ENCODE measurements around the gene ATAD1. TPM values are rescaled to one million over a fixed set of nuclear protein-coding genes. Genes with fewer than 3 reads are reported as not detected.
A peak's percentile ranks its signal among the peaks of the same experiment; 100 is the strongest.

The ATAD1 gene
- total and polyA plus RNA-seq, 10 of the 15 experiments (the other 5 are each of a cell fraction or from before 2014, with no cell fraction given), result 24.7 to 59.3 (median 41.1) TPM

- Histone ChIP-seq H3K4me2 (ENCODE audit: control insufficient read depth, insufficient read depth) (peak overlapping the region; percentile 53), H3K36me3 (ENCODE audit: control insufficient read depth in 2 of 2, insufficient read depth in 2 of 2, low read length in 1 of 2) (peaks cover 1 to 12% of the 10 kb centered on the region in 2 experiments), H3K9me3 (replicated peaks; ENCODE audit: control insufficient read depth, insufficient read depth, low read length) (no peaks in the 10 kb centered on the region; the same call in 2 of the 3 replicates), H2AFZ (ENCODE audit: control insufficient read depth, low read depth, low read length) (no peak overlapping the region), H3K4me3 (no peak overlapping the region), H3K27ac (ENCODE audit: control insufficient read depth, insufficient read depth) (peak overlapping the region; percentile 7), H4K20me1 (ENCODE audit: control insufficient read depth, insufficient read depth) (no peaks in the 10 kb centered on the region), H3K4me1 (ENCODE audit: control insufficient read depth, insufficient read depth, low read length) (peaks cover 18% of the 10 kb centered on the region), H3K79me2 (ENCODE audit: control insufficient read depth, insufficient read depth, low read length) (peaks cover 52% of the 10 kb centered on the region), H3K9ac (ENCODE audit: control insufficient read depth, insufficient read depth, low read length) (no peak overlapping the region), H3K27me3 (replicated peaks in 1 of 2; ENCODE audit: control insufficient read depth in 2 of 2, insufficient read depth in 2 of 2, low read length in 1 of 2) (no peaks in the 10 kb centered on the region)
- RAD21 ChIA-PET (ENCODE audit: unreplicated experiment), result interaction anchor here (0.9 to 4.1 kb wide), 3 partner anchors 20 to 789 kb away, joined by 3 to 25 read pairs (median 13); partner anchors contain the start of genes ATAD1 and RNLS
- CTCF ChIA-PET, result interaction anchor here (0.6 to 2.7 kb wide), 4 partner anchors 14 to 831 kb away, joined by 3 to 10 read pairs (median 4); partner anchors contain the start of gene ATAD1
- SMC1A ChIA-PET (ENCODE audit: uncharacterized antibody, unreplicated experiment), result interaction anchor here (1.1 to 3.2 kb wide), 6 partner anchors 11 to 24 kb away, joined by 4 to 14 read pairs (median 6); partner anchors contain the start of gene ATAD1
- DNase-seq (ENCODE audit: low read depth, low spot score) (peak; percentile 48), FAIRE-seq (no peak), ATAC-seq (peak; percentile 63)
- intact Hi-C loops (cut with micrococcal nuclease; ENCODE audit: unreplicated experiment), result no loop called here
- in situ Hi-C loops (cut with MboI), result no loop called here
- WGBS (ENCODE audit: insufficient coverage, insufficient replicate concordance, low lambda C conversion rate, missing lambda C conversion rate), result 0% methylated on average over 3 of the region's 3 CpGs
- BruUV-seq (replicated peaks), result no TSS peak
- POLR2A ChIA-PET, result no interaction called here
- TF ChIP-seq NR2C2 (IDR thresholded peaks at IDR 0.05; ENCODE audit: borderline replicate concordance, control insufficient read depth, insufficient read length, low read depth), result no peak
- peak; percentile 95 for TF ChIP-seq MEF2B (IDR thresholded peaks at IDR 0.05; ENCODE audit: partially characterized antibody, poor library complexity, severe bottlenecking)
- TF ChIP-seq MEF2A (IDR thresholded peaks at IDR 0.05; ENCODE audit: insufficient read depth, low read depth, low read length), result peak; percentile 87
- peak; percentile 77 for TF ChIP-seq IKZF1 (conservative IDR thresholded peaks at IDR 0.05)
- TF ChIP-seq NFIC (IDR thresholded peaks at IDR 0.05; ENCODE audit: low read depth, low read length), result peak; percentile 81
- no peak for TF ChIP-seq ZNF592 (IDR thresholded peaks at IDR 0.05)
- TF ChIP-seq MTA2 (IDR thresholded peaks at IDR 0.05; ENCODE audit: low read depth), result 0 out of 2 replicates have a peak, but pooled peaks have one; percentile 26
- peak; percentile 73 for TF ChIP-seq EED (IDR thresholded peaks at IDR 0.05; ENCODE audit: low read depth)
- TF ChIP-seq, protein P1, sequence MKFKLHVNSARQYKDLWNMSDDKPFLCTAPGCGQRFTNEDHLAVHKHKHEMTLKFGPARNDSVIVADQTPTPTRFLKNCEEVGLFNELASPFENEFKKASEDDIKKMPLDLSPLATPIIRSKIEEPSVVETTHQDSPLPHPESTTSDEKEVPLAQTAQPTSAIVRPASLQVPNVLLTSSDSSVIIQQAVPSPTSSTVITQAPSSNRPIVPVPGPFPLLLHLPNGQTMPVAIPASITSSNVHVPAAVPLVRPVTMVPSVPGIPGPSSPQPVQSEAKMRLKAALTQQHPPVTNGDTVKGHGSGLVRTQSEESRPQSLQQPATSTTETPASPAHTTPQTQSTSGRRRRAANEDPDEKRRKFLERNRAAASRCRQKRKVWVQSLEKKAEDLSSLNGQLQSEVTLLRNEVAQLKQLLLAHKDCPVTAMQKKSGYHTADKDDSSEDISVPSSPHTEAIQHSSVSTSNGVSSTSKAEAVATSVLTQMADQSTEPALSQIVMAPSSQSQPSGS (IDR thresholded peaks at IDR 0.05; ENCODE audit: low read length), result peak; percentile 54; the same call in 1 of the 2 replicates
- TF ChIP-seq JUNB (IDR thresholded peaks at IDR 0.05), result peak; percentile 34
- TF ChIP-seq IKZF2 (IDR thresholded peaks at IDR 0.05), result peak; percentile 78 to 81
- TF ChIP-seq ZBED1 (IDR thresholded peaks at IDR 0.05; ENCODE audit: borderline replicate concordance), result no peak
- TF ChIP-seq, protein P2, sequence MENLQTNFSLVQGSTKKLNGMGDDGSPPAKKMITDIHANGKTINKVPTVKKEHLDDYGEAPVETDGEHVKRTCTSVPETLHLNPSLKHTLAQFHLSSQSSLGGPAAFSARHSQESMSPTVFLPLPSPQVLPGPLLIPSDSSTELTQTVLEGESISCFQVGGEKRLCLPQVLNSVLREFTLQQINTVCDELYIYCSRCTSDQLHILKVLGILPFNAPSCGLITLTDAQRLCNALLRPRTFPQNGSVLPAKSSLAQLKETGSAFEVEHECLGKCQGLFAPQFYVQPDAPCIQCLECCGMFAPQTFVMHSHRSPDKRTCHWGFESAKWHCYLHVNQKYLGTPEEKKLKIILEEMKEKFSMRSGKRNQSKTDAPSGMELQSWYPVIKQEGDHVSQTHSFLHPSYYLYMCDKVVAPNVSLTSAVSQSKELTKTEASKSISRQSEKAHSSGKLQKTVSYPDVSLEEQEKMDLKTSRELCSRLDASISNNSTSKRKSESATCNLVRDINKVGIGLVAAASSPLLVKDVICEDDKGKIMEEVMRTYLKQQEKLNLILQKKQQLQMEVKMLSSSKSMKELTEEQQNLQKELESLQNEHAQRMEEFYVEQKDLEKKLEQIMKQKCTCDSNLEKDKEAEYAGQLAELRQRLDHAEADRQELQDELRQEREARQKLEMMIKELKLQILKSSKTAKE (IDR thresholded peaks at IDR 0.05; ENCODE audit: low read depth, poor library complexity, severe bottlenecking), result no peak
- no peak for TF ChIP-seq PML (IDR thresholded peaks at IDR 0.05; ENCODE audit: low read length)
- TF ChIP-seq LARP7 (IDR thresholded peaks at IDR 0.05), result no peak
- peak; percentile 54; the same call in 1 of the 2 replicates for TF ChIP-seq CREM (IDR thresholded peaks at IDR 0.05; ENCODE audit: low read depth)
- TF ChIP-seq CREB1 (IDR thresholded peaks at IDR 0.05; ENCODE audit: low read depth), result peak; percentile 44; the same call in 1 of the 2 replicates
- no peak for TF ChIP-seq GABPA (IDR thresholded peaks at IDR 0.05; ENCODE audit: low read depth)
- TF ChIP-seq YY1 (IDR thresholded peaks at IDR 0.05; ENCODE audit: low read depth, low read length), result no peak
Measured at GRCh38 chr10:87794285-87794684, 23.7 kb downstream of the ATAD1 start.

Data from GM12878 (cell line).